HFF-Myc (cell line): ENCODE data around the gene FAM114A2.
"Not testable (repeated sequence)": the region's sequence is repeated elsewhere in the genome, so short reads cannot be mapped to it uniquely, and the experiment has no call there.

ENCODE experiments used
- DNase-seq: peaks from one replicate; pipeline ENCODE4 v3.0.0-alpha.2; 2011; ENCODE audit warnings: low read depth; ENCODE audit errors: extremely low read depth
- H3K4me3 ChIP-seq: replicated peaks from 2 replicates; pipeline ENCODE4 v1.5.1; 2011; ENCODE audit warnings: low read depth, mild to moderate bottlenecking, control low read depth, low read length
- CTCF ChIP-seq: IDR thresholded peaks from 2 replicates; pipeline ENCODE4 v1.5.1; 2012; ENCODE audit warnings: mild to moderate bottlenecking, low read depth, low read length, control low read depth; ENCODE audit errors: missing control alignments

Gene FAM114A2

DNA sequence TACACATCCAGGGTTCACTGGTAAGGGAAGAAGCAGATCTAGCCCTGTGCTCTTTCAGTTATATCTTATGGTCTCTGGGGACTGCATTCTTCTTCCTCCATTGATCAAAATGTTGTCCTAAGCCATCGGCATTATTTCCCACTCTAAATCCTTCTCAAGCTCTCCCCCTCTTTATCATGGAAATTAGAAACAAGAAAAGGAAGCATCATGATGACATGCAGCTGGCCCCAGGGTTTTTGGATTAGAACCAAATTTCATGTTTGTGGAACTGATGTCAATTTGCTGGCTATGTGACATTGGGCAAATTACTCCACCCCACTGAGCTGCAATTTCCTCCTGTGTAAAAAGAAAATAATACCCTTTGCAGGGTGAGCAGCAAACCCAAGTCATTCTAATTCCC is 39.6 kb upstream of the FAM114A2 start:
- H3K4me3 ChIP-seq, result no peak overlapping the region
- DNase-seq, result no peak
- no peak for TF ChIP-seq CTCF

DNA sequence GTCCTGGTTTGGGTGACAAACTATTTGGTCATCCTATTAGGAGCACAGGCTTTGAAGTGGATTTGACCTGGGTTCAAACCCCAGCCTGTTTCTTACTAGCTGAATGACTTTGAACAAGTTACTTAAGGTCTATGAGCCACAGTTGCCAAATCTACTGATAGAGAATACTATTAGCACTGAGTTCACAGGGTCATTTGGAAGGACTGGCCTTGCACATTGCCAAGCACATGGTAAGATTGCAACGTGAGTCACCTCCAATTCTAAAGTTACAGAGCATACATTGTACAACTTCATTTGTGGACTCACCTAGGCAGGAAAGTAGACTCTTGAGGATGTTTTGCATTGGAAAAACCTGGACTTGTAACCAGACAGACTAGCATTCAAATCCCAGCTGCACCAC is 39.0 kb upstream of the FAM114A2 start:
- no peak for TF ChIP-seq CTCF
- H3K4me3 ChIP-seq, result no peak overlapping the region
- DNase-seq, result no peak

- DNase-seq, result no peak
- no peak overlapping the region for H3K4me3 ChIP-seq
- TF ChIP-seq CTCF, result no peak
Observed at GRCh38 chr5:154076240-154076922, 37.7 kb upstream of the FAM114A2 start.

GRCh38 chr5:154072414-154073171 is 33.9 kb upstream of the FAM114A2 start:
- no peak overlapping the region for H3K4me3 ChIP-seq
- TF ChIP-seq CTCF, result peak; percentile 92
- peak; percentile 37 for DNase-seq

DNA sequence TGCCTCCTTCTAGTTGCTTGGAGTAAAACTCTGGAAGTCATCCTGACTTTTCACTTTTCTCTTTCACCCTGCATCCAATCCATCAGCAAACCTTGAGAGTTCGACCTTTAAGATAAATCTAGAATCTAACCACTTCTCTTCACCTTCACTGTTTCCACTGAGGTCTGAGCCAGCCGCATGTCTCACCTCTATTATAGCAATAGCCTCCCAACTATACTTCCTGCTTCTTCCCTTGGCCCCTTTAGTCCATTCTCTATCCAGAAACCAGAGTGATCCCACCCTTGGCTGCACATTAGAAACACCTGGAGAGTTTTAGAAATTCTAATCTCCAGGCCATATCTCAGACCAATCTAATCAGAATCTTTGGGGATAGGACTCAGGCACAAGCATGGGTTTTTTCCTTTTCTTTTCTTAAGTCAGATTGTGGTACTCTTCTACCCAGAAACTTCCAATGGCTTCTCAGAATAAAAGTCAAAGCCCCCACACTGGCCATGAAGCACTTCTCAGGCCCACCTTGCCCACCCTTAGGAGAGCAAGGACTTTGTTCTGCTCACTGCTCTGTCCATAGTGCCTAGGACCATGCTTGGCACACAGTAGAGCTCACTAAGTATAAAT is 33.2 kb upstream of the FAM114A2 start:
- DNase-seq, result no peak
- no peak for TF ChIP-seq CTCF
- no peak overlapping the region for H3K4me3 ChIP-seq

DNA sequence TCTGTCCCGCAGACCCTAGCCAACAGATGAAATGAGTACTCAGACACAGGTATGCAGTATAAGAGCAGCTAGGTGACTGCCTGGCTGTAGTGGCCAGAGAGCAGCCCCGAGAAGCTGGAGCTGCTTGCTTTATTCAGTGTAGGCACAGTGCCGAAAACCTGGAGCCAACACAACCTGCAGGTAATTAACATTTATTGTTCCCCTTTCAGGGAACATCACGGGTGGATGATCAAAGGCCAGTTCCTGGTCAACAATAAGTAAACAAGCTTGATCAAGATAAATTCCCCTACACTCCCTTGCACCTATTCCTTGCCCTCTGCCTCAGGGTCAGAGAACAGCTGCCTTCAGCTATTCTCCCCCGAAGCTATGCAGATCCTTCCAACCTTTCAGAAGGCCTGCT is 31.1 kb upstream of the FAM114A2 start:
- not testable (repeated sequence) for DNase-seq, H3K4me3 ChIP-seq

- no peak overlapping the region for H3K4me3 ChIP-seq
- DNase-seq, result no peak
- no peak for TF ChIP-seq CTCF
Observed at GRCh38 chr5:154065971-154066370, 27.3 kb upstream of the FAM114A2 start.
